ENCODE results near the gene CXCR4. TPM values are rescaled to one million over a fixed set of nuclear protein-coding genes. Genes with fewer than 3 reads are reported as not detected.

Gene CXCR4
- total RNA-seq: 13.2 TPM
- long read RNA-seq, transcript CXCR4-201 (2 exons, 1,682 nt): major isoform, 30 of 33 reads
- long read RNA-seq, partial matches to known transcripts: 0 of 33 reads
- long read RNA-seq, other reads (novel, unspliced or antisense): 0 of 33 reads

- DNase-seq (ENCODE audit: low spot score): peak; percentile 94
Observed at GRCh38 chr2:136117909-136118818, at the start of gene CXCR4. CXCR4 (minus strand) TSS chr2:136118149; CDS start chr2:136118060, 89 bp downstream.

DNA sequence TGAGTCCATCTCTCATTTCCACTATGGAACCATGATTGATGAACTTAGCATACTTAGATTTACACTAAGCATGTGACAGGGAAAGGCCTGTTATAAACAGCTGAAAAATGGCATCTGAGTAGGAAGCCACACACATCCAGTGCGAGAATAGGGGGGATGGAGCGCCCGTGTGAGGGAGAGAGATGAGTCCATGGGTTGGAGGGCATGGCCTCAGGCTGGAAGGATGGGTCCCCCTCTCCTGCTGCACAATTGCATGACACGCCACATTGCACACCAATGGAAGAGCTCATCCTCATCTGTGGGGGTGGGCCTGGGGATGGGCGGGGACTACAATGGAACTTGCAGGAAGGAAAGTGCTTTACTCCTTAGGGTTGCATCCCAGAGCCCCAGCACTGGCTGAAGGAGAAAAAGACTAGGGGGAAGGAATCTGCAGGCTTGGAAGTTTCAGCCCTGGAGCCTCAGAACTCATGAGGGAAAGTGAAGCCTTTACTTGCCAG lies 46.4 kb upstream of the CXCR4 start:
- DNase-seq (ENCODE audit: low spot score): no peak

DNA sequence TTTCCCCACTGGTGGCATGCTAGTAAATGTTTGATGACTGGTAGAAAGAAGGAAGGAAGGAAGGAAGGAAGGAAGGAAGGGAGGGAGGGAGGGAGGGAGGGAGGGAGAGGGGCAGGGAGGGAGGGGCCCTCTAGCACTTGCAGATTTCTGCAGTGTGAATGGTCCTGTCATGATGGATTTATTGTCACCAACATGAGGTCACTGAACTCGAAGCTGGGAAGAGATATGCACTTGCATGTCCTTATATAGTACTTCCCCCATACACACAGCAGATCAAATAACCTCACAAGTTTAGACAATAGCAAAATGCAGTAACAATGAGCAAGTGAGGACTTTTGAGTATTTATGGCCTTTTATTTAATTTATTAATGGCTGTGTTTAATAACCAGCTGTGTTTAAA lies 44.5 kb upstream of the CXCR4 start:
- DNase-seq (ENCODE audit: low spot score): no peak

DNA sequence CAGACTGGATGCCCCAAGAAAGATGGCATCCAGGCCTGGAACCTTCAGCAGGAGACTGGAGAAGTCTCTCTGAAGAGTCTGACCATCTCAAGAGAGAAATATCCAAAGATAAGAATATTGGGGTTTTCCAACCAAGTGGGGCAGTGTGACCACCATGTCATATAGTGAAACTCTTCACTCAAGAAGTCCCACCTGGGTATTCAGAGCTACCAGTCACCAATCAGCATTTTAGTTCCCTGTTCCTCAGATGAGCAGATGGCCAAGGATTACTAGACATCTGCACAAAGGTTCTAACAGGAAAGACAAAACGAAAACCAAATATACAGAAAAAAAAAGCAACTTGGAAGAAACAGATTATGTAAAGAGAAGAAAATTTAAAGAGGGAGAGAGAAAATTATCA lies 38.5 kb upstream of the CXCR4 start:
- no peak for DNase-seq (ENCODE audit: low spot score)

GRCh38 chr2:136154384-136154783 lies 36.4 kb upstream of the CXCR4 start:
- DNase-seq (ENCODE audit: low spot score): no peak

DNA sequence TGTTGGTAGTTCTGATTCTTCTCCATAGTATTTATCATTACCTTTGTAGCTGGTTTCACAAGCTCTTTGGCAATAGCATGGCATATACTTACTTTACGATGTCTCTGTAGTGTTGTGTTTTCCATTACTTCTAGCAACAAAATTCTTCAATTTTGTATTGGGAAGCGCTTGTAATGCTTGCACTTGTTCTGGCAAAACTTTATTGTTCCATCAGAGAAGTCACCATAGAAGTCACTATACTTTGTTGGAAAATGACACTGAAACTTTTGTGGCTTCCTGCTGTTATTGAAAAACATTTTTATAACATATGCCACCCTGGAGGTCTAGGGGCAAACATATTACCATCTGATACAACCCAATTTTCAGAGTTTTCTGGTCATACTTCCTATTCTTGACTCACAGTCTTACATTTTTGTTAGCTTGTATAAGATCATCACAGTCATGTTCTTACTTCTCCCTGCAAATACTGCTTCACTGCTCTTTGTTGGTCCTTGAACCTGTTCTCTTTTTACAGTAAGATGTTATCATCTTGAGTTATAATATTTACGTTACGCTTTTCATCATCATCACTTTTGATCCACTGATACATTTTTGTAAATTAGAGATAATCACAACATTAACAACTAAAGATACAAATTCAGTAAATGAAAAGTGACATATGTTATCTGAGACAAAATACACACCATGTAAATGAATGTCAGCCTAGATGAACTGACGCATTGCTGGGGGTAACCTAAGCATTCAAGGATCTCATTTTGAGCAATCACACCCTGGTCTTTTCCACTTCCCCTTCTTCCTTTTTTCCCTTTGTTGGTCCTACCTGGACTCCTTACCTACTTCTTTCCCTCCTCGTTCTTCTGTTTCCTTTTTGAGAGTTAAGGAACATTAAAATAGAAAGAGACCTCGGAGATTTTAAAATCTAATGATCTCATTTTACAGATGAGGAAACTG lies 33.3 kb upstream of the CXCR4 start:
- no peak for DNase-seq (ENCODE audit: low spot score)

- DNase-seq (ENCODE audit: low spot score): no peak
Observed at GRCh38 chr2:136149011-136149410, 31.1 kb upstream of the CXCR4 start.

GRCh38 chr2:136146564-136146963 lies 28.6 kb upstream of the CXCR4 start:
- DNase-seq (ENCODE audit: low spot score): no peak

- DNase-seq (ENCODE audit: low spot score): no peak
Observed at GRCh38 chr2:136143603-136144451, 25.9 kb upstream of the CXCR4 start.

GRCh38 chr2:136141510-136142149 lies 23.7 kb upstream of the CXCR4 start:
- no peak for DNase-seq (ENCODE audit: low spot score)

DNA sequence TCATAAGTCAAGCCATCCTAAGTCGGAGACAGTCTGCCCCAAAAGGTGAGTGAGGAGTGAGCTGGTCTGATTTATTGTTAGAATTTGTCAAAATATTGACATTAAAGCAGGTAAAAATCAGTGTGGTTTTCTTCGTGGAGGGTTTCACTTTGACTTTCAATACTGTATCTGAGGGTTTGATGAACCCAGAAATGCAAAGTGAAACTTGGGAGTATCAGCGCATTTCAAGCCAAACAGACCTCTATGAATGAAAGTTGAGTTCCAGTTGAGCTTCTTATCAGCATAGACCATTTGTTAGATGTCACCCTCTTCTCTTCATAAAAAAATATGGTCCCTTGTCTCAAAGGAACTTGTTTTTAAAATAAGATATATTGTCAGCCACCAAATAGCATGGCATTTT lies 21.7 kb upstream of the CXCR4 start:
- DNase-seq (ENCODE audit: low spot score): no peak

DNA sequence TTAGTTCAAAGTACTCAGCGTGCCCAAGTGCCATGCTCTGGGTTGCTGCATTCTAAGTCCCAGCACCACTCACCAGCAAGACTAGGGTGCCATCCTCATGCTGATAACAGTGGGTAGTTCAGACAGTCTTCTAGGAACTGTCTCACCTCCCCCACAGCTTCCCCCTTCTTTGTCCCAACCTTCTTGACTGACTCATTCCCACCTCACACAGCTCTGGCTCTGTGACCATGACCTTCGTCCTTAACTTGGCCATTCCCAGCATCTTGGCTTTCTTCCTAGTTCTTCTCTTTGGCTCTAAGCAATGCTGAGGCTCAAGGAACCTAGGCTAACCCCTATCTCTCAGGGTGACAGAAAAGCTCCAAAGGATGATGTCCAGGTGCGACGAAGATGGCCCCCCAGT lies 20.0 kb upstream of the CXCR4 start:
- no peak for DNase-seq (ENCODE audit: low spot score)

- no peak for DNase-seq (ENCODE audit: low spot score)
Observed at GRCh38 chr2:136136931-136137330, 19.0 kb upstream of the CXCR4 start.

- no peak for DNase-seq (ENCODE audit: low spot score)
Observed at GRCh38 chr2:136135921-136136906, 18.3 kb upstream of the CXCR4 start.

GRCh38 chr2:136135462-136135861 lies 17.5 kb upstream of the CXCR4 start:
- no peak for DNase-seq (ENCODE audit: low spot score)

DNA sequence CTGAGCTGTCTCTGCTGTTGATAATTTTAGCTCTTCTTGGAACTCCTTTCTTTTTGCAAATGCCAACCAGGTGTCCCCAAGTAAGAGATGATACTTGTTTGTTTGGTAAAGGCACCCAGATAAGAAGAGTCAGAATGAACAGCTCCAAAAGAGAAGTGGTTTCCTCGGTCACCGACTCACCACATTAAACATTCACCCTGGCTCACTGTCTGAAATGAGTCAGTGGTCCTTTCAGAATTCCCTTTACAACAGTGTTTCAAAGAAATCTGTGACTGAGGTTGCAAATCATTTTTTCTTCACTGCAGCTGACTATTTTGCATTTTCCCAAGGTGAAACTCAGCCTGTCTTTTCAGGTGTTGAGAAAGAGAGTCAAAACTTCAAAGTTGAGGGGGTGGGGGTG lies 16.2 kb upstream of the CXCR4 start:
- DNase-seq (ENCODE audit: low spot score): no peak

DNA sequence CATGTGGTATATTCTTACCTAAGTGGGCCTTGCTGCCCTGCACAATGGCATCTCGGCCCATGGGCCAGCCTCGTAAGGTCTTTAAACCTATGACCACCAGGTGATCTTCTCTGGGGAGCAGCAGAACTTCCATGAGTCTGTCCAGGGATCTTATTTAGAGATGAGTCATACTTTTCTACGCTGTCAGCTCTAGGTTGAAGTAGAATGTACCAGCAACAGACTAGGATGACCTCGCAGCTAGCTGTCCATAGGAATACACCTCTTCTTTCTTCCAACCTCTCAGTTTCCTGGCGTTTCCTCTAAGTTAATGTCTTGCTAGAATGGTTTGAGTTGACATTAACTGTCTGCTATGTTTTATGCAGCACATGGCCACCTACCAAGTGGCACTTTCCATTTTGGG lies 15.6 kb upstream of the CXCR4 start:
- no peak for DNase-seq (ENCODE audit: low spot score)

GRCh38 chr2:136133176-136133575 lies 15.2 kb upstream of the CXCR4 start:
- DNase-seq (ENCODE audit: low spot score): no peak

DNA sequence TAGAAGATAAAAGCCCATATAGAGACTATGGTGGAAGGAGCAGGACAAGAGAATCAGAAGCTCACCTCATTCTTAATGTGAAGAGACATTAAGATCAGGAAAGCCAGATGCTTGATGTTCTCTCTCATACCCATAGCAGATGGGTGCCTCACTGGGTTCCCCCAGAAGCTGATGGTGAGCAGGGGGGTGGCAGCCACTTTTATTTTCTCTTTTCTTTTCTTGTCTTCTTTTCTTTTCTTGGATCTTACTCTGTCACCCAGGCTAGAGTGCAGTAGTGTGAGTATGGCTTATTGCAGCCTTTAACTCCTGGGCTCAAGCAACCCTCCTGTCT lies 14.8 kb upstream of the CXCR4 start:
- no peak for DNase-seq (ENCODE audit: low spot score)

Measured in mesenteric fat pad (tissue), 1 donor.